Activated CD4-positive, alpha-beta memory T cell treated with anti-CD3 and anti-CD28 coated beads for 36 hours (primary cell): ENCODE measurements around the gene HBS1L. TPM values are rescaled to one million over a fixed set of nuclear protein-coding genes. Genes with fewer than 3 reads are reported as not detected.

ENCODE experiments used
- CTCF ChIA-PET: fragments of 350-600 bp; sonication (Branson Sonifier 250); formaldehyde crosslinking; loops from one replicate; lab custom pipeline; 2021; ENCODE audit warnings: antibody characterized with exemption, inconsistent platforms; lab: Charles Lee
- POLR2A ChIA-PET: fragments of 350-600 bp; sonication (Branson Sonifier 250); formaldehyde crosslinking; loops from one replicate; lab custom pipeline; 2021; ENCODE audit warnings: antibody characterized with exemption; lab: Charles Lee
- DNase-seq: peaks from one replicate; pipeline ENCODE4 v3.0.0-alpha.2; 2020
- H3K27ac Mint-ChIP-seq: one replicate; pipeline ENCODE4 v1.8.0; 2021; ENCODE audit warnings: mixed read lengths
- H3K27me3 Mint-ChIP-seq: one replicate; pipeline ENCODE4 v1.8.0; 2021; ENCODE audit warnings: mixed read lengths
- H3K36me3 Mint-ChIP-seq: one replicate; pipeline ENCODE4 v1.8.0; 2021; ENCODE audit warnings: mixed read lengths
- H3K4me1 Mint-ChIP-seq: one replicate; pipeline ENCODE4 v1.8.0; 2021; ENCODE audit warnings: low read depth, mixed read lengths
- H3K4me3 Mint-ChIP-seq: one replicate; pipeline ENCODE4 v1.8.0; 2021; ENCODE audit warnings: mild to moderate bottlenecking, mixed read lengths
- H3K9me3 Mint-ChIP-seq: one replicate; pipeline ENCODE4 v1.8.0; 2021; ENCODE audit warnings: mixed read lengths
- intact Hi-C: fragments of 100-400 bp; cut with micrococcal nuclease; formaldehyde crosslinking; loops from one replicate; pipeline ENCODE4 v1.15.1; 2023
- total RNA-seq, 2 experiments: library from RNA; stranded (reverse); gene quantifications; one replicate each; pipeline ENCODE4 v1.2.3, GENCODE V29; 2021

HBS1L gene
- total RNA-seq, 2 experiments from 2014 or later: 117 to 123 TPM

- intact Hi-C loops: no loop called here
- peaks cover 35% of the 10 kb centered on the region for H3K36me3 Mint-ChIP-seq
- ChIA-PET CTCF (no interaction called here), POLR2A (interaction anchor here (1.5 kb wide), 1 partner anchor 18 kb away, joined by 4 read pairs; the partner anchor contains the start of gene HBS1L)
- H3K27ac Mint-ChIP-seq: no peak overlapping the region
- DNase-seq: no peak
- no peak overlapping the region for H3K4me3 Mint-ChIP-seq
- H3K9me3 Mint-ChIP-seq: no peaks in the 10 kb centered on the region
- no peaks in the 10 kb centered on the region for H3K27me3 Mint-ChIP-seq
- peaks cover 35% of the 10 kb centered on the region for H3K4me1 Mint-ChIP-seq
Measured at GRCh38 chr6:135036731-135037420, 17.7 kb downstream of the HBS1L start.

GRCh38 chr6:135033238-135033637 lies 21.4 kb downstream of the HBS1L start:
- intact Hi-C loops: no loop called here
- no peaks in the 10 kb centered on the region for H3K9me3 Mint-ChIP-seq
- ChIA-PET POLR2A (no interaction called here), CTCF (interaction anchor here (1.3 kb wide), 1 partner anchor 55 kb away, joined by 3 read pairs; no protein-coding TSS in a partner anchor)
- no peak for DNase-seq
- no peak overlapping the region for H3K27ac Mint-ChIP-seq
- H3K4me1 Mint-ChIP-seq: peaks cover 53% of the 10 kb centered on the region
- no peaks in the 10 kb centered on the region for H3K27me3 Mint-ChIP-seq
- H3K4me3 Mint-ChIP-seq: no peak overlapping the region
- H3K36me3 Mint-ChIP-seq: peaks cover 33% of the 10 kb centered on the region

- no peaks in the 10 kb centered on the region for H3K27me3 Mint-ChIP-seq
- POLR2A ChIA-PET: no interaction called here
- peak; percentile 20 for DNase-seq
- H3K36me3 Mint-ChIP-seq: peaks cover 26% of the 10 kb centered on the region
- intact Hi-C loops: loop anchor here (1.0 kb wide), 7 partner anchors 16 to 153 kb away; partner anchors contain the start of gene HBS1L
- H3K9me3 Mint-ChIP-seq: no peaks in the 10 kb centered on the region
- H3K4me1 Mint-ChIP-seq: peaks cover 52% of the 10 kb centered on the region
- H3K4me3 Mint-ChIP-seq: peak overlapping the region; percentile 0
- H3K27ac Mint-ChIP-seq: peak overlapping the region; percentile 52
- CTCF ChIA-PET: no interaction called here
Measured at GRCh38 chr6:135030532-135031178, 24.0 kb downstream of the HBS1L start.

GRCh38 chr6:135030056-135030473 lies 24.6 kb downstream of the HBS1L start:
- DNase-seq: no peak
- Mint-ChIP-seq H3K4me3 (peak overlapping the region; percentile 0), H3K27ac (peak overlapping the region; percentile 52), H3K36me3 (peaks cover 28% of the 10 kb centered on the region), H3K27me3 (no peaks in the 10 kb centered on the region), H3K4me1 (peaks cover 58% of the 10 kb centered on the region), H3K9me3 (no peaks in the 10 kb centered on the region)
- ChIA-PET POLR2A (no interaction called here), CTCF (no interaction called here)
- intact Hi-C loops: loop anchor here (1.0 kb wide), 7 partner anchors 16 to 153 kb away; partner anchors contain the start of gene HBS1L

- Mint-ChIP-seq H3K4me3 (no peak overlapping the region), H3K27me3 (no peaks in the 10 kb centered on the region), H3K36me3 (peaks cover 16% of the 10 kb centered on the region), H3K9me3 (no peaks in the 10 kb centered on the region), H3K4me1 (peaks cover 54% of the 10 kb centered on the region), H3K27ac (no peak overlapping the region)
- intact Hi-C loops: no loop called here
- CTCF ChIA-PET: interaction anchor here (0.6 kb wide), 2 partner anchors 21 to 200 kb away, joined by 3 read pairs; no protein-coding TSS in a partner anchor
- POLR2A ChIA-PET: no interaction called here
- DNase-seq: no peak
Measured at GRCh38 chr6:135025775-135026174, 28.8 kb downstream of the HBS1L start.

- ChIA-PET POLR2A (no interaction called here), CTCF (no interaction called here)
- Mint-ChIP-seq H3K4me1 (peaks cover 52% of the 10 kb centered on the region), H3K27ac (no peak overlapping the region), H3K9me3 (no peaks in the 10 kb centered on the region), H3K27me3 (no peaks in the 10 kb centered on the region), H3K36me3 (peaks cover 14% of the 10 kb centered on the region), H3K4me3 (no peak overlapping the region)
- DNase-seq: no peak
- intact Hi-C loops: no loop called here
Measured at GRCh38 chr6:135025175-135025574, 29.4 kb downstream of the HBS1L start.

- H3K27me3 Mint-ChIP-seq: no peaks in the 10 kb centered on the region
- H3K4me1 Mint-ChIP-seq: peaks cover 45% of the 10 kb centered on the region
- intact Hi-C loops: no loop called here
- DNase-seq: no peak
- ChIA-PET CTCF (interaction anchor here (0.8 kb wide), 2 partner anchors 152 to 181 kb away, joined by 3 to 4 read pairs; no protein-coding TSS in a partner anchor), POLR2A (no interaction called here)
- H3K4me3 Mint-ChIP-seq: no peak overlapping the region
- H3K9me3 Mint-ChIP-seq: no peaks in the 10 kb centered on the region
- H3K27ac Mint-ChIP-seq: no peak overlapping the region
- peaks cover 9% of the 10 kb centered on the region for H3K36me3 Mint-ChIP-seq
Measured at GRCh38 chr6:135022050-135022697, 32.4 kb downstream of the HBS1L start.

- H3K4me3 Mint-ChIP-seq: no peak overlapping the region
- intact Hi-C loops: no loop called here
- no peak overlapping the region for H3K27ac Mint-ChIP-seq
- CTCF ChIA-PET: interaction anchor here (0.8 to 1.0 kb wide), 3 partner anchors 153 to 182 kb away, joined by 3 to 4 read pairs (median 3); no protein-coding TSS in a partner anchor
- no peaks in the 10 kb centered on the region for H3K9me3 Mint-ChIP-seq
- DNase-seq: no peak
- no peaks in the 10 kb centered on the region for H3K27me3 Mint-ChIP-seq
- peaks cover 46% of the 10 kb centered on the region for H3K4me1 Mint-ChIP-seq
- H3K36me3 Mint-ChIP-seq: peaks cover 8% of the 10 kb centered on the region
- POLR2A ChIA-PET: no interaction called here
Measured at GRCh38 chr6:135021310-135022049, 33.1 kb downstream of the HBS1L start.

- Mint-ChIP-seq H3K36me3 (peaks cover 3% of the 10 kb centered on the region), H3K4me1 (peaks cover 50% of the 10 kb centered on the region), H3K27ac (no peak overlapping the region), H3K27me3 (no peaks in the 10 kb centered on the region), H3K4me3 (no peak overlapping the region), H3K9me3 (no peaks in the 10 kb centered on the region)
- intact Hi-C loops: loop anchor here (1.0 to 10.0 kb wide), 2 partner anchors 151 to 406 kb away; no protein-coding TSS in a partner anchor
- CTCF ChIA-PET: interaction anchor here (0.6 kb wide), 1 partner anchor 21 kb away, joined by 3 read pairs; no protein-coding TSS in a partner anchor
- DNase-seq: no peak
- POLR2A ChIA-PET: no interaction called here
Measured at GRCh38 chr6:135018941-135019340, 35.7 kb downstream of the HBS1L start.

- no peaks in the 10 kb centered on the region for H3K9me3 Mint-ChIP-seq
- H3K27ac Mint-ChIP-seq: no peak overlapping the region
- POLR2A ChIA-PET: no interaction called here
- DNase-seq: no peak
- H3K27me3 Mint-ChIP-seq: no peaks in the 10 kb centered on the region
- H3K4me3 Mint-ChIP-seq: no peak overlapping the region
- H3K4me1 Mint-ChIP-seq: peaks cover 57% of the 10 kb centered on the region
- CTCF ChIA-PET: no interaction called here
- intact Hi-C loops: loop anchor here (1.0 to 10.0 kb wide), 2 partner anchors 152 to 407 kb away; no protein-coding TSS in a partner anchor
- peaks cover 3% of the 10 kb centered on the region for H3K36me3 Mint-ChIP-seq
Measured at GRCh38 chr6:135018052-135018451, 36.6 kb downstream of the HBS1L start.

GRCh38 chr6:135014353-135014832 lies 40.2 kb downstream of the HBS1L start:
- CTCF ChIA-PET: interaction anchor here (1.0 kb wide), 1 partner anchor 12 kb away, joined by 4 read pairs; no protein-coding TSS in a partner anchor
- POLR2A ChIA-PET: interaction anchor here (1.0 to 1.1 kb wide), 3 partner anchors 33 to 101 kb away, joined by 3 to 5 read pairs (median 4); partner anchors contain the start of gene HBS1L
- peak; percentile 17 for DNase-seq
- peaks cover 8% of the 10 kb centered on the region for H3K36me3 Mint-ChIP-seq
- peak overlapping the region; percentile 32 for H3K4me3 Mint-ChIP-seq
- no peaks in the 10 kb centered on the region for H3K9me3 Mint-ChIP-seq
- intact Hi-C loops: loop anchor here (1.0 to 10.0 kb wide), 7 partner anchors 16 to 410 kb away; partner anchors contain the start of gene HBS1L
- H3K4me1 Mint-ChIP-seq: peaks cover 48% of the 10 kb centered on the region
- H3K27me3 Mint-ChIP-seq: no peaks in the 10 kb centered on the region
- H3K27ac Mint-ChIP-seq: peak overlapping the region; percentile 70
